ENCODE data around the gene STK32A.

DNA sequence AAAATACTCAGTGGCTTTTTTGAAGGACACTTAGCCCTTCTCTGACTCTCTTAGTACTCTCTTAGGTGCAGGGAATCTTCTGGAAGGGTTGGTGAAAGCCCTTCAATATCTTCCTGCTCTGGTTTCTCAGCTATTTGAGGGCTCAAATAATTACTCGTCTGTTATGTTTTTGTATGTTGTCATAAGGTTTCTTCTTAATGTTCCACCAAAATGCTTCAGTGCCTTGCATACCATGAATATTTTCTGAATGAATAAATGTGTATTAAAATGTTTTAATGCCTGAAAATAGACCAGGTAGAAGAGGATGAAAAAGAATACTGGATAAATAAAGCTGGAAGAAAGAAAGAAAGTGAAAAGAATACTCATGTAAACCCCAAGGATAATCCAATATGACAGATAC lies 124.3 kb downstream of the STK32A start:
- TF ChIP-seq, protein P1, sequence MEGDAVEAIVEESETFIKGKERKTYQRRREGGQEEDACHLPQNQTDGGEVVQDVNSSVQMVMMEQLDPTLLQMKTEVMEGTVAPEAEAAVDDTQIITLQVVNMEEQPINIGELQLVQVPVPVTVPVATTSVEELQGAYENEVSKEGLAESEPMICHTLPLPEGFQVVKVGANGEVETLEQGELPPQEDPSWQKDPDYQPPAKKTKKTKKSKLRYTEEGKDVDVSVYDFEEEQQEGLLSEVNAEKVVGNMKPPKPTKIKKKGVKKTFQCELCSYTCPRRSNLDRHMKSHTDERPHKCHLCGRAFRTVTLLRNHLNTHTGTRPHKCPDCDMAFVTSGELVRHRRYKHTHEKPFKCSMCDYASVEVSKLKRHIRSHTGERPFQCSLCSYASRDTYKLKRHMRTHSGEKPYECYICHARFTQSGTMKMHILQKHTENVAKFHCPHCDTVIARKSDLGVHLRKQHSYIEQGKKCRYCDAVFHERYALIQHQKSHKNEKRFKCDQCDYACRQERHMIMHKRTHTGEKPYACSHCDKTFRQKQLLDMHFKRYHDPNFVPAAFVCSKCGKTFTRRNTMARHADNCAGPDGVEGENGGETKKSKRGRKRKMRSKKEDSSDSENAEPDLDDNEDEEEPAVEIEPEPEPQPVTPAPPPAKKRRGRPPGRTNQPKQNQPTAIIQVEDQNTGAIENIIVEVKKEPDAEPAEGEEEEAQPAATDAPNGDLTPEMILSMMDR (IDR thresholded peaks at IDR 0.05), result no peak
- TF ChIP-seq POLR2A (IDR thresholded peaks at IDR 0.05), result no peak

Measured in tibial nerve (tissue), 3 donors.